ENCODE results near the gene OXNAD1.

Gene OXNAD1

DNA sequence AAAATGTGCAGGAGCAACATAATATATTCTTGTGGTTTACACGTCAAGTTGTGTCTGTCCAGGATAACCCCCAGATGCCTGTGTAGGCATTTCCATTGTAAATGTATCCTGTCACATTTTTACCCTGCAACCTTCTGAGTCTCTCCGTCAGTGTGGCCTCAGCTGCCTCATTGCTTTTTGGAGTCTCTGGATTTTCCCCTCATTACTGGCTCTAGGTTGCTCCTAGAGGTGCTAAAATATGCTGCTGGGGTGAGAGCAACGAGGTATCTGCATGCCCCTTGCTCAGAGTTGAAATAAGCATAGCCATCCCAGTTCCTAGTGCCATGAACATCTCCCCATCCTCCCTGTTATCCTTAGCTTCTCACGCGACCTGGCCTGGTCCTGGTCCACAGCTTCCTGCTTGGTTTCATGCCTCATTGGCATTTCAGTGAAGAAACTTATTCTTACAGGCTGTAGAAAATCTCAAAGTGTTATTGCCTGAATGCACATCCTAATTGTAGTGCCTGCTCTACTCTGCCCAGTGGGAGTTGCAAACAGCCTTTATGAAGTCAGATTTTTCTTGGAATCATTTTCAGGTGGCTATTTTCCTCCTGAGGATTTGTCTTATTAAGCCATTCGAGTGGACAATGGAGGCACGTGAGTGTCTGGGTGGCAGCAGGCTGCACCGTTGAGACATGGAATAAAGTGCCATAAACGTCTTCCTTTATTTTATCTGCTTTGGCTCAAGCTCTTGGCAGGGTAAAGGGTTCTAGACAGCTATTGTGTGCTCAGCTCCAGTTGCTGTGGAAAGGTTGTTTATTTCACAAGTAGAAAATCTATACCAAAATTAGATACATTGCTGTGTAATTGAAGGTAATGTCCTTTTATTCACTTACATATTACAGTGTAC is 33.2 kb downstream of the OXNAD1 start:
- Mint-ChIP-seq H3K27me3 (ENCODE audit: low read depth) (no peaks in the 10 kb centered on the region), H3K36me3 (ENCODE audit: low read depth) (peaks cover 86% of the 10 kb centered on the region), H3K27ac (no peak overlapping the region), H3K9me3 (peaks cover 25% of the 10 kb centered on the region), H3K4me3 (no peak overlapping the region), H3K4me1 (peaks cover 20% of the 10 kb centered on the region)
- TF ChIP-seq, protein P1, sequence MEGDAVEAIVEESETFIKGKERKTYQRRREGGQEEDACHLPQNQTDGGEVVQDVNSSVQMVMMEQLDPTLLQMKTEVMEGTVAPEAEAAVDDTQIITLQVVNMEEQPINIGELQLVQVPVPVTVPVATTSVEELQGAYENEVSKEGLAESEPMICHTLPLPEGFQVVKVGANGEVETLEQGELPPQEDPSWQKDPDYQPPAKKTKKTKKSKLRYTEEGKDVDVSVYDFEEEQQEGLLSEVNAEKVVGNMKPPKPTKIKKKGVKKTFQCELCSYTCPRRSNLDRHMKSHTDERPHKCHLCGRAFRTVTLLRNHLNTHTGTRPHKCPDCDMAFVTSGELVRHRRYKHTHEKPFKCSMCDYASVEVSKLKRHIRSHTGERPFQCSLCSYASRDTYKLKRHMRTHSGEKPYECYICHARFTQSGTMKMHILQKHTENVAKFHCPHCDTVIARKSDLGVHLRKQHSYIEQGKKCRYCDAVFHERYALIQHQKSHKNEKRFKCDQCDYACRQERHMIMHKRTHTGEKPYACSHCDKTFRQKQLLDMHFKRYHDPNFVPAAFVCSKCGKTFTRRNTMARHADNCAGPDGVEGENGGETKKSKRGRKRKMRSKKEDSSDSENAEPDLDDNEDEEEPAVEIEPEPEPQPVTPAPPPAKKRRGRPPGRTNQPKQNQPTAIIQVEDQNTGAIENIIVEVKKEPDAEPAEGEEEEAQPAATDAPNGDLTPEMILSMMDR (IDR thresholded peaks at IDR 0.05; ENCODE audit: unreplicated experiment in 3 of 3) = no peak

DNA sequence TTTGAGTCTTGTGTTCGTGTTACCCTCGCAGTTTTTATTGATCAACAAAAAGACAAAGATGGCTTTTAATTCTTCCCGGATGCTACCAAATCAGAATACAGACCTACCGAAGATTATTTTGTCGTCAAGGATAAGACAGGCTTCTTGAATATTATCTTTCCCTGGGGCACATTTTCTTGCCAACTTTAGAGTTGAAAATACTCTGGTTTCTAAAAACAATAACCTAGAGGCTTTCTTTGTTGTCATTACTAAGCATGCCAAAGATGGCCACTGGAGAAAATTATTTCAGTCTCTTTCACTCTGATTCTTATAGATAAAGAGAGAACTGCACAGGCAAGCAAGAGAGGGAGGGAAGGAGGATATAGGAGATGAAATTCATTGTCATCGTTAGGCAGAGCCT is 33.9 kb downstream of the OXNAD1 start:
- TF ChIP-seq, protein P1 (IDR thresholded peaks at IDR 0.05; ENCODE audit: unreplicated experiment in 3 of 3) = no peak
- Mint-ChIP-seq H3K27me3 (ENCODE audit: low read depth) (no peaks in the 10 kb centered on the region), H3K4me1 (peaks cover 23% of the 10 kb centered on the region), H3K36me3 (ENCODE audit: low read depth) (peaks cover 82% of the 10 kb centered on the region), H3K27ac (no peak overlapping the region), H3K9me3 (peaks cover 23% of the 10 kb centered on the region), H3K4me3 (no peak overlapping the region)

DNA sequence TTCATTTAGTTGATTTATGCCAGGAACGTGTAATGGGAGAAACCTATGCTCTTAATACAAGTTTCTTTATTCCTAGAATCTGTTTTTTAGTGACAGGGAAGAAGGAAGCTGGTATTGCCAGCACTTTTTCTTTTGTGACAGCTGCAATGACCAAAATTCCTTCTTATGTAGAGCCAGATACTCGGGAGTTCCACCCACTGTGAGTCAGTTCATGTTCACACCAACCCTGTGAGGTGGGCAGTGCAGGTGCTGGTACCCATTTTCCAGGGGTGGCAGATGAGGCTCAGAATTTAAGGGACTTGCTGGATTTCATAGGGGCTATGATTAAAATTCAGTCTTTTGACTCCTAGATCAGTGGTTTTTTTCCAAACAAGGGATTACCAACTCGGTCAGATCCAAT is 34.7 kb downstream of the OXNAD1 start:
- H3K4me1 Mint-ChIP-seq = peaks cover 23% of the 10 kb centered on the region
- peaks cover 80% of the 10 kb centered on the region for H3K36me3 Mint-ChIP-seq (ENCODE audit: low read depth)
- H3K27me3 Mint-ChIP-seq (ENCODE audit: low read depth) = no peaks in the 10 kb centered on the region
- no peak overlapping the region for H3K27ac Mint-ChIP-seq
- H3K9me3 Mint-ChIP-seq = peaks cover 20% of the 10 kb centered on the region
- TF ChIP-seq, protein P1 (IDR thresholded peaks at IDR 0.05; ENCODE audit: unreplicated experiment in 3 of 3) = no peak
- H3K4me3 Mint-ChIP-seq = no peak overlapping the region

DNA sequence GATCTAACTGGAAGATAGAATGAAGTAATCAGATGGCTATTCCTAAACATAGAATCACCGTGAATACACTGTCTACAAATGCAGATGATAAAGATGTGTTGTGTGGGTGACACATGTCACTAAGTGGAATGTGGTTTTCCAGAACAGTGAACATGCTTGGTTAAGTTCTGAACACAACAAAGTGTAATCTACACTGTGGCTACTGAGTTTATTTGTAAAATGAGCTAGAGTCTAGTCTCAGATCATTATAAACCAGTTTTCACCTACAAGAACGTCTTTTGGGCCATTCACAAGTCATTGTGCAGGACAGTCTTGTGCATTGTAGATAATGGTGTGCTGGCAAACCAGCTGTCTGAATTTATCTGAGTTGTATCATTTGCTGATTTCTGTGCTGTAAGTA is 35.3 kb downstream of the OXNAD1 start:
- TF ChIP-seq, protein P1 (IDR thresholded peaks at IDR 0.05; ENCODE audit: unreplicated experiment in 3 of 3) = no peak
- H3K27me3 Mint-ChIP-seq (ENCODE audit: low read depth) = no peaks in the 10 kb centered on the region
- no peak overlapping the region for H3K27ac Mint-ChIP-seq
- peaks cover 23% of the 10 kb centered on the region for H3K4me1 Mint-ChIP-seq
- H3K4me3 Mint-ChIP-seq = no peak overlapping the region
- H3K36me3 Mint-ChIP-seq (ENCODE audit: low read depth) = peaks cover 78% of the 10 kb centered on the region
- peaks cover 17% of the 10 kb centered on the region for H3K9me3 Mint-ChIP-seq

DNA sequence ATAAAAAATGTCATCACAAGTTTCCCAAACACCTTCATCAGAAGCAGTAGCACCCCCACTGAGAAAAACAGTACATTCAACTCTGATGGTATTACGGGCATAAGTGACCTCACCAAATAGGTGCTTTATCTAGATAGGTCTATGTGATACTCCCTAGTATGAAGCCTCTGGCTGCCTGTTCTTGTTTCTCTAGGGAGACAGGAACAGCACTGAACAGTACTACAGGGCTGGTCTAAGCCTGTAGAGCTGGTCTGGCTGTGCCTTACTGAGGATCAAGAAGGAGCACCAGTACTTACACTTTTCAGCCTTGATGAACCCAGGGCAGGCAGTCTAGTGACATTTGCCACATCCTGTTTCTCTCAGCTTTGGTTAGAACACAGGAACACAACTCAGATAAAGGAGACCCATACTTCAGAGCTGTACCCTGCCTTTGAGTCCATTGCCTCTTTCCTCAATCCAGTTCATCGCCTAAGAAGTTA is 35.9 kb downstream of the OXNAD1 start:
- Mint-ChIP-seq H3K36me3 (ENCODE audit: low read depth) (peaks cover 77% of the 10 kb centered on the region), H3K4me1 (peaks cover 23% of the 10 kb centered on the region), H3K27me3 (ENCODE audit: low read depth) (no peaks in the 10 kb centered on the region), H3K4me3 (no peak overlapping the region), H3K9me3 (peaks cover 10% of the 10 kb centered on the region), H3K27ac (peak overlapping the region; percentile 25 to 79 (median 48))
- TF ChIP-seq, protein P1 (IDR thresholded peaks at IDR 0.05; ENCODE audit: unreplicated experiment in 3 of 3) = no peak
